WTC11 (cell line): ENCODE results near the gene ZNF485. TPM values are rescaled to one million over a fixed set of nuclear protein-coding genes. Genes with fewer than 3 reads are reported as not detected.
"Not testable (repeated sequence)": the region's sequence is repeated elsewhere in the genome, so short reads cannot be mapped to it uniquely, and the experiment has no call there.

Experiments used
- ATAC-seq: fragments of 200-7000 bp; cut with Tn5 transposase; 2 replicates; pipeline ENCODE4 v1.10.0; 2021; ENCODE audit warnings: mild to moderate bottlenecking, moderate library complexity
- CTCF ChIA-PET: fragments of 300-600 bp; sonication (Branson Sonifier 250); formaldehyde crosslinking; loops from one replicate; lab custom pipeline; 2021; ENCODE audit warnings: antibody characterized with exemption; lab: Charles Lee
- POLR2A ChIA-PET: fragments of 350-600 bp; sonication (Branson Sonifier 250); formaldehyde crosslinking; loops from one replicate; lab custom pipeline; 2021; ENCODE audit warnings: antibody characterized with exemption; lab: Charles Lee
- DNase-seq: peaks from one replicate; pipeline ENCODE4 v3.0.0; 2021; ENCODE audit warnings: low spot score
- H3K27ac Mint-ChIP-seq: 2 replicates; pipeline ENCODE4 v1.8.0; 2021; ENCODE audit warnings: mixed read lengths
- H3K27me3 Mint-ChIP-seq: 2 replicates; pipeline ENCODE4 v1.8.0; 2021; ENCODE audit warnings: low read depth, mild to moderate bottlenecking, moderate library complexity, mixed read lengths
- H3K36me3 Mint-ChIP-seq: 2 replicates; pipeline ENCODE4 v1.8.0; 2021; ENCODE audit warnings: mixed read lengths
- H3K4me1 Mint-ChIP-seq: 2 replicates; pipeline ENCODE4 v1.8.0; 2022; ENCODE audit warnings: mixed read lengths
- H3K4me3 Mint-ChIP-seq: 2 replicates; pipeline ENCODE4 v1.8.0; 2021; ENCODE audit warnings: mild to moderate bottlenecking, moderate library complexity, mixed read lengths
- H3K9me3 Mint-ChIP-seq: 2 replicates; pipeline ENCODE4 v1.8.0; 2021; ENCODE audit warnings: mixed read lengths
- CREB1 ChIP-seq: sonication (generic); formaldehyde crosslinking; IDR thresholded peaks from 2 replicates; pipeline ENCODE4 v1.8.0; 2023; ENCODE audit warnings: mild to moderate bottlenecking, missing genetic modification reagents
- GRHL2 ChIP-seq: fragments of 250-450 bp; sonication (Bioruptor Pico); IDR thresholded peaks from 2 replicates; pipeline ENCODE4 v1.8.0; 2022; ENCODE audit warnings: mild to moderate bottlenecking, moderate library complexity; ENCODE audit not compliant: insufficient replicate concordance, severe bottlenecking
- GTF2I ChIP-seq: fragments of 250-450 bp; sonication (Bioruptor Pico); conservative IDR thresholded peaks from 2 replicates; pipeline ENCODE4 v1.4.0; 2021; ENCODE audit warnings: mild to moderate bottlenecking
- HMGA2 ChIP-seq: fragments of 250-450 bp; sonication (Bioruptor Pico); IDR thresholded peaks from 2 replicates; pipeline ENCODE4 v1.4.0; 2021; ENCODE audit warnings: mild to moderate bottlenecking, moderate library complexity
- IRF2 ChIP-seq: sonication (generic); formaldehyde crosslinking; IDR thresholded peaks from 2 replicates; pipeline ENCODE4 v1.8.0; 2022; ENCODE audit warnings: low read depth, missing genetic modification reagents, borderline replicate concordance
- NFYB ChIP-seq: sonication (generic); formaldehyde crosslinking; conservative IDR thresholded peaks from 2 replicates; pipeline ENCODE4 v1.8.0; 2022; ENCODE audit warnings: low read depth, missing genetic modification reagents
- RORB ChIP-seq: fragments of 250-450 bp; sonication (Bioruptor Pico); IDR thresholded peaks from 2 replicates; pipeline ENCODE4 v1.9.0; 2021; ENCODE audit warnings: mild to moderate bottlenecking
- SMAD3 ChIP-seq: sonication (generic); formaldehyde crosslinking; IDR thresholded peaks from 2 replicates; pipeline ENCODE4 v1.8.0; 2022; ENCODE audit warnings: missing genetic modification reagents, mild to moderate bottlenecking, borderline replicate concordance
- SP1 ChIP-seq: sonication (generic); formaldehyde crosslinking; conservative IDR thresholded peaks from 2 replicates; pipeline ENCODE4 v1.8.1; 2022; ENCODE audit warnings: missing genetic modification reagents
- ZNF317 ChIP-seq: sonication (generic); formaldehyde crosslinking; IDR thresholded peaks from 2 replicates; pipeline ENCODE4 v1.8.1; 2023; ENCODE audit warnings: low read depth, mild to moderate bottlenecking, moderate library complexity, missing genetic modification reagents, borderline replicate concordance
- total RNA-seq: library from RNA; stranded (reverse); gene quantifications from 3 replicates; pipeline ENCODE4 v1.2.3, GENCODE V29; 2021
- TF ChIP-seq, protein P1 (sequence below): sonication (generic); formaldehyde crosslinking; IDR thresholded peaks from 2 replicates; pipeline ENCODE4 v1.8.0; 2023; ENCODE audit warnings: missing genetic modification reagents
- TF ChIP-seq, protein P2 (sequence below): sonication (generic); formaldehyde crosslinking; conservative IDR thresholded peaks from 2 replicates; pipeline ENCODE4 v1.8.1; 2022; ENCODE audit warnings: mild to moderate bottlenecking, missing genetic modification reagents
- TF ChIP-seq, protein P3 (sequence below): fragments of 250-450 bp; sonication (Bioruptor Pico); IDR thresholded peaks from 2 replicates; pipeline ENCODE4 v1.8.0; 2021; ENCODE audit warnings: mild to moderate bottlenecking
- TF ChIP-seq, protein P4 (sequence below): fragments of 250-450 bp; sonication (Bioruptor Pico); IDR thresholded peaks from 2 replicates; pipeline ENCODE4 v1.9.0; 2021; ENCODE audit warnings: moderate library complexity, mild to moderate bottlenecking, inconsistent platforms, borderline replicate concordance

ZNF485 gene
- total RNA-seq, 1 experiment from 2014 or later = 9.6 TPM

DNA sequence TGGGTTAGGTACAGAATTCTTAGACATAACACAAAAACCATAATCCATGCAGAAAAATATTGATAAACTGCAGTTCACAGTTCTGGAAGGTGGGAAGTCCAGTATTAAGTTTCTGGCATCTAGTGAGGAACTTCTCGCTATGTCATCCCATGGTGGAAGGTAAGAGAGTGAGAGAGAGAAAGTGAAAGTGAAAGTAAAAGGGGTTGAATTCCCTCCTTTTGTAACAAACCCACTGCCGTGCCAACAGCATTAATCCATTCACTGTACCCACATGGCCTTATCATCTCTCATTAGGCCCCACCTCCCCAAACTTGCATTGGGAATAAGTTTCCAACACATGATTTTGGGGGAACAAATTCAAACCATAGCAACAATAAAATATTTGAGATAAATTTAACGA lies 17.1 kb downstream of the ZNF485 start (continued):
- TF ChIP-seq, protein P1, sequence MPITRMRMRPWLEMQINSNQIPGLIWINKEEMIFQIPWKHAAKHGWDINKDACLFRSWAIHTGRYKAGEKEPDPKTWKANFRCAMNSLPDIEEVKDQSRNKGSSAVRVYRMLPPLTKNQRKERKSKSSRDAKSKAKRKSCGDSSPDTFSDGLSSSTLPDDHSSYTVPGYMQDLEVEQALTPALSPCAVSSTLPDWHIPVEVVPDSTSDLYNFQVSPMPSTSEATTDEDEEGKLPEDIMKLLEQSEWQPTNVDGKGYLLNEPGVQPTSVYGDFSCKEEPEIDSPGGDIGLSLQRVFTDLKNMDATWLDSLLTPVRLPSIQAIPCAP = no peak
- TF ChIP-seq IRF2 (CRISPR knock-in tag) = no peak

DNA sequence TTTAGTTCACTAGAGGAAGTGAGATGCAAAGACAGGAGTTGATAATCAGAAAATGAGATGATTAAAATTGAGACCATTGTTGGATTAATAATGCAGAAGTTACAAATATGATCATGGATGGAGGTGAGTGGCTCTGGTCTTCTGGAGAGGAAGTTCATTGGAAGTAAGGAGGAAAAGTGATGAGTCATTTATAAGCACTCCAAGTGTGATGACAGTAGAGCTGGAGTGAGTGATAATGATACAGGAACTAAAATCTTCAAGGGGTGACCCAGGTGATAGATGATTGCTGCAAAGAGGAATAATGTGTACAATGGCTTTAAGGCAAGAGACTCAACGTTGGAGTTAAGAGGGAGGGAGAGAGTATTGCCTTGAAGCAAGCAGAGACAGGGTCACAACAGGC lies 21.7 kb downstream of the ZNF485 start:
- ATAC-seq (no peak), DNase-seq (no peak)
- Mint-ChIP-seq H3K4me1 (no peaks in the 10 kb centered on the region), H3K27me3 (no peaks in the 10 kb centered on the region; the same call in 1 of the 2 replicates), H3K4me3 (no peak overlapping the region), H3K9me3 (peaks cover 29% of the 10 kb centered on the region), H3K27ac (no peak overlapping the region), H3K36me3 (no peaks in the 10 kb centered on the region)
- CTCF ChIA-PET = no interaction called here
- POLR2A ChIA-PET = no interaction called here
- TF ChIP-seq GRHL2 (CRISPR knock-in tag) (no peak), CREB1 (CRISPR knock-in tag) (no peak), NFYB (no peak), RORB (CRISPR knock-in tag) (no peak)
- TF ChIP-seq, protein P2, sequence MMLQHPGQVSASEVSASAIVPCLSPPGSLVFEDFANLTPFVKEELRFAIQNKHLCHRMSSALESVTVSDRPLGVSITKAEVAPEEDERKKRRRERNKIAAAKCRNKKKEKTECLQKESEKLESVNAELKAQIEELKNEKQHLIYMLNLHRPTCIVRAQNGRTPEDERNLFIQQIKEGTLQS (CRISPR knock-in tag) = no peak
- TF ChIP-seq, protein P3, sequence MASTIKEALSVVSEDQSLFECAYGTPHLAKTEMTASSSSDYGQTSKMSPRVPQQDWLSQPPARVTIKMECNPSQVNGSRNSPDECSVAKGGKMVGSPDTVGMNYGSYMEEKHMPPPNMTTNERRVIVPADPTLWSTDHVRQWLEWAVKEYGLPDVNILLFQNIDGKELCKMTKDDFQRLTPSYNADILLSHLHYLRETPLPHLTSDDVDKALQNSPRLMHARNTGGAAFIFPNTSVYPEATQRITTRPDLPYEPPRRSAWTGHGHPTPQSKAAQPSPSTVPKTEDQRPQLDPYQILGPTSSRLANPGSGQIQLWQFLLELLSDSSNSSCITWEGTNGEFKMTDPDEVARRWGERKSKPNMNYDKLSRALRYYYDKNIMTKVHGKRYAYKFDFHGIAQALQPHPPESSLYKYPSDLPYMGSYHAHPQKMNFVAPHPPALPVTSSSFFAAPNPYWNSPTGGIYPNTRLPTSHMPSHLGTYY (CRISPR knock-in tag) = no peak

DNA sequence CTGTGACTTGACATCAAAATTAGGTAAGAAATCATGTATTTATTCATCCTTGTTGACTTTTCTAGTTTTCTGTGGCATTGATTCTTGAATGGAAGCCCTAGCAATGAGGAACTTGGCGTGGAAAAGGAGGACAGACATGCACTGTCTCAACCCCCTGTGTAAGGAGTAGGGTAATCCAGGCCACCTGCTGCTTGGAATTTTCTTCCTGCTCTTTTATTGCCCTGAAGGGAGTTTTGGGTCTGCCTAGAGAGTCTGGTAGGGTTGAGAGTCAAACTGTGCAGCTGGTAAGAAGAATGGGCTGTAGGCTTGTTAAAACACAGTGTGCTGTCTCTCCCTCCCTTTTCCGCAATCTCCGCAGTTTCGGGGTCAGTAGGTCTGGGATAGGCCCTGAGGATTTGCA lies 22.7 kb downstream of the ZNF485 start:
- ATAC-seq = no peak
- Mint-ChIP-seq H3K9me3 (peaks cover 31% of the 10 kb centered on the region), H3K27me3 (peaks cover under 1% of the 10 kb centered on the region; the same call in 1 of the 2 replicates), H3K4me1 (no peaks in the 10 kb centered on the region), H3K36me3 (peaks cover 2% of the 10 kb centered on the region), H3K27ac (no peak overlapping the region), H3K4me3 (no peak overlapping the region)
- TF ChIP-seq, protein P4, sequence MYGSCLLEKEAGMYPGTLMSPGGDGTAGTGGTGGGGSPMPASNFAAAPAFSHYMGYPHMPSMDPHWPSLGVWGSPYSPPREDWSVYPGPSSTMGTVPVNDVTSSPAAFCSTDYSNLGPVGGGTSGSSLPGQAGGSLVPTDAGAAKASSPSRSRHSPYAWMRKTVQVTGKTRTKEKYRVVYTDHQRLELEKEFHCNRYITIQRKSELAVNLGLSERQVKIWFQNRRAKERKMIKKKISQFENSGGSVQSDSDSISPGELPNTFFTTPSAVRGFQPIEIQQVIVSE (CRISPR knock-in tag) = no peak
- TF ChIP-seq SP1 (CRISPR knock-in tag) (no peak), SMAD3 (CRISPR knock-in tag) (no peak), HMGA2 (CRISPR knock-in tag) (no peak), ZNF317 (no peak)
- DNase-seq = no peak
- CTCF ChIA-PET = no interaction called here
- POLR2A ChIA-PET = no interaction called here

DNA sequence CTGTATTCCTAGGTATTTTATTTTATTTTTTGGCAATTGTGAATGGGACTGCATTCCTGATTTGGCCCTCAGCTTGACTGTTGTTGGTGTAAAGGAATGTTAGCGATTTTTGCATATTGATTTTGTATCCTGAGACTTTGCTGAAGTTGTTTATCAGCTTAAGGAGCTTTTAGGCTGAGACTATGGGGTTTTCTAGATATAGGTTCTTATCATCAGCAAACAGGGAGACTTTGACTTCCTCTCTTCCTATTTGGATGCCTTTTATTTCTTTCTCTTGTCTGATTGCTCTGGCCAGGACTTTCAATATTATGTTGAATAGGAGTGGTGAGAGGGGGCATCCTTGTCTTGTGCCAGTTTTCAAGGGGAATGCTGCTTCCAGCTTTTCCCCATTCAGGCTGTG lies 29.6 kb downstream of the ZNF485 start:
- POLR2A ChIA-PET, H3K36me3 Mint-ChIP-seq, H3K27me3 Mint-ChIP-seq, ATAC-seq, H3K27ac Mint-ChIP-seq, CTCF ChIA-PET, DNase-seq, H3K4me1 Mint-ChIP-seq, H3K4me3 Mint-ChIP-seq: not testable (repeated sequence)
- H3K9me3 Mint-ChIP-seq = peaks cover 58% of the 10 kb centered on the region

DNA sequence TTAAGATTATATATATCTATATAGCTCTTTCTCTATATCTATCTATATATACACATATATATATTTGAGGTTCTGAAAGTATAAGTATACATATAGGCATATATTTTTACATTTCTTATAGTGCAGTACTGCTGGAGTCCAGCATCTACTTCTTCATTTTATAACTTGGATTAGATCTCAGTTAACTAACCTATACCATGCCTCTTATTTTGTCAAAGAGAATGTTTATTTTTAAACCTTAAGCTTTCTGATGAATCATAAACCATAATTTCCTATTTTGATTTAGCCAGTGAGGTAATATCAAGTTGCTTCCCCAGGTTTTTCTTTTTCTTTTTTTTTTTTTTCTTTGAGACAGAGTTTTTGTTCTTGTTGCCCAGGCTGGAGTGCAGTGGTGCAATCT lies 34.4 kb downstream of the ZNF485 start:
- CTCF ChIA-PET = no interaction called here
- peaks cover 72% of the 10 kb centered on the region for H3K9me3 Mint-ChIP-seq

More for the DNA sequence above, 34.4 kb downstream of the ZNF485 start:
- no peak for TF ChIP-seq GTF2I (CRISPR knock-in tag)
- TF ChIP-seq, protein P4 (CRISPR knock-in tag) = no peak
- Mint-ChIP-seq H3K27ac (no peak overlapping the region), H3K27me3 (peaks cover 11% of the 10 kb centered on the region), H3K4me1 (peaks cover 2% of the 10 kb centered on the region; the same call in 1 of the 2 replicates), H3K4me3 (no peak overlapping the region), H3K36me3 (peaks cover 44% of the 10 kb centered on the region)
- no peak for ATAC-seq
- no peak for DNase-seq
- POLR2A ChIA-PET = no interaction called here
